Left cardiac atrium (tissue), 4 donors: ENCODE data around the gene RIMKLA. TPM values are rescaled to one million over a fixed set of nuclear protein-coding genes. Genes with fewer than 3 reads are reported as not detected.

ENCODE experiments used
- ATAC-seq, 2 donors: fragments of 200-7000 bp; cut with Tn5 transposase; one replicate each; pipeline ENCODE4 v1.9.1; 2020; ENCODE audit warnings: mild to moderate bottlenecking in 2 of 2, moderate library complexity in 2 of 2
- DNase-seq: peaks from one replicate; pipeline ENCODE4 v3.0.0-alpha.2; 2020
- intact Hi-C, 2 donors: fragments of 100-400 bp; cut with DNase I; formaldehyde crosslinking; loops; one replicate each; pipeline versions ENCODE4 v1.14.1 to v1.15.1; 2022 to 2023
- total RNA-seq, 2 donors: library from RNA; stranded (reverse); fragmentation: NEBNext Ultra II Directional; extraction: Animal tissue kit (Norgen Biotek cat#: 25700); gene quantifications; one replicate each; pipeline ENCODE4 v1.2.1, GENCODE V29; 2021
- donor health status: DM: no; HTN: yes; CAD: no.
- donor health status: DM: no; HTN: yes; CAD: no; lungs with severe emphysema.
- donor health status: DM: yes; HTN: yes; CAD: no.
- donor health status: Dilated cardiomyopathy.

RIMKLA gene
- total RNA-seq, 2 donors from 2014 or later: 6.3 to 7.9 TPM

DNA sequence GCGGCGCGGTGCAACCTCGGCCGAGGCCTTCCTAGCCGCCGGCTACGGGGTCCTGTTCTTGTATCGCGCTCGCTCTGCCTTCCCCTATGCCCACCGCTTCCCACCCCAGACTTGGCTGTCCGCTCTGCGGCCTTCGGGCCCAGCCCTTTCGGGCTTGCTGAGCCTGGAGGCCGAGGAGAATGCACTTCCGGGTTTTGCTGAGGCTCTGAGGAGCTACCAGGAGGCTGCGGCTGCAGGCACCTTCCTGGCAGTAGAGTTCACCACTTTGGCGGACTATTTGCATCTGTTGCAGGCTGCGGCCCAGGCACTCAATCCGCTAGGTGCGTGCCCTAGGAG, 76.1 kb downstream of the RIMKLA start:
- DNase-seq (peak; percentile 59), ATAC-seq (peak; percentile 67 to 82)
- intact Hi-C loops: loop anchor here in 1 of 2 donors (10.0 kb wide), 1 partner anchor 122 kb away; the partner anchor contains the start of gene FOXJ3

DNA sequence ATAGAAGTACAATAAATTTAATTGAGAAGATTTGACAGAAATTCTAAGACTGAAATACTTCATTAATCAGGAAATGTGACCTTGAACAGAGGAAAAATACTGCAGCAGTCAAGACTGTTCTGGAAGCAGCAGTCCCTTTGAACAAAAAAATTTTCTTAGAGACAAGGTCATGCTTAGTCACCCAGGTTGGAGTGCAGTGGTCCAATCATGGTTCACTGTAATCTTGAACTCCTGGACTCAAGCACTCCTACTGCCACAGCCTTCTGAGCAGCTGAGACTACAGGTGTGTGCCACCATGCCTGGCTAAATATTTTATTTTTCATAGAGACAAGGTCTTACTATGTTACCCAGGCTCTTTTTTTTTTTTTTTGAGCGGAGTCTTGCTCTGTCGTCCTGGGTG, 80.6 kb downstream of the RIMKLA start:
- DNase-seq (no peak), ATAC-seq (no peak)
- intact Hi-C loops: no loop called here

DNA sequence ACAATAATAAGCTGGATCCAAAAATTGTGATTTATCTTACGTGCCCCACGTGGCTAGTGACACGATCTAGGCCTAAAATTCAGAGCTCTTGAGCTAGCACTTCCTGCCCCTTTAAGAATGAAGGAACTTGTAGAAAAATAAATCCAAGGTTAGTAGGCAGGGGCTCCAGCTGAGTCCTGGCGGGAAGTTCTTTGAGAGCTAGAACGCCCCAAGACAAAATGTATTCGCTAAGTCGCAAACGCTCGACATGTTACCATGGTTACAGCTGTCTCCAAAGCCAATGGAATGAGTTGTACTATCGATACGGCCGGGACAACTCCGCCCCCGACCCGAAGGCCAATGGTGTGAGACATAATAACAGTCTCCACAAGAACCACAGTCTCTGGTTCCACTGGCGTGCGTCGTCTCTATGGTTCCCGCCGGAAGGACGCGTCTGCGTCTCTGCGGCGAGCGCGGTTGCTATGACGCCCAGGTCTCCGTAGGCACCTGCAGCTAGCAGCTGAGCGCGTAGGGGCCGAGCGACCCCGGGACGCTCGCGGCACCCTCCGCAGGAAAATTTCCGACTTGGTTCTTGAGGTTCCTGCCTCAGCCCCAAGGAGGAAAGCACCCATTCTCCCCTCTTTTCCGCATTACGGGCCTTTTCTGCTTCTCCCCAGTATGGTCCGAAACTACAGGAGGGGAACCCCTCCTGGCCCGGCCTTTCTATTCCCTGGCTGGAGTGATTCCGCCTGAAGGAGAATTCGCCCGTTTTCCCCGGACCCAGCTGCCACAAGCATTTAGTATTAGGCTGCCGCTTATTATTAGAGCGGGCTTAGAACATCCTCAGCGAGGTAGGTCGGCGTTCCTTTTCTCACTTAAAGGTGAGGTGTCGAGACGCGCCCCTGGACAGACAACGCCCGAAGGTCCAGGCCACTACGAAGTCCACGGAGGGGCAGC, 82.5 kb downstream of the RIMKLA start, which contains the start of gene CCDC30:
TSS of gene CCDC30 (plus strand) at position 459 of the 936 bp plus-strand sequence. CDS start 17,266 bp downstream, outside the sequence.
- DNase-seq: peak; percentile 98
- peak; percentile 100 for ATAC-seq
- intact Hi-C loops: no loop called here

DNA sequence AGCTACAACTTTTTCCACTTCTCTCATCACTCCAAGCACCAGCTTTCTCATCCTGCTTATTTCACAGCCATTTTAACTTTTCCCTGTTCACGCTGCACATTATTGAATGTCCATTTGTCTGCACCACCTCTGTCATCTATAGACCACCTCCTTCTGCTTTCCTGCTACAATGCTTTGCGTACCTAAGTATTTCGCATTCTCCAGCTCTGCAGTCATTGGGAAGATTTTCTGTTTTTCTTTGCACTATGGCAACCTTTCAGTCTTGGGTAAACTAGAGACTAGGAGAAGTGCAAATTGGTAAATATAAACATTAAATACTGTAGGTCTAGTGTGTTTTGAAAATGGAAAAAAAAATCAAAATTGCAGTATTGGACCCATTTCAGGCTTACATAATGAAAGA, 83.3 kb downstream of the RIMKLA start:
- intact Hi-C loops: no loop called here
- no peak for ATAC-seq

DNA sequence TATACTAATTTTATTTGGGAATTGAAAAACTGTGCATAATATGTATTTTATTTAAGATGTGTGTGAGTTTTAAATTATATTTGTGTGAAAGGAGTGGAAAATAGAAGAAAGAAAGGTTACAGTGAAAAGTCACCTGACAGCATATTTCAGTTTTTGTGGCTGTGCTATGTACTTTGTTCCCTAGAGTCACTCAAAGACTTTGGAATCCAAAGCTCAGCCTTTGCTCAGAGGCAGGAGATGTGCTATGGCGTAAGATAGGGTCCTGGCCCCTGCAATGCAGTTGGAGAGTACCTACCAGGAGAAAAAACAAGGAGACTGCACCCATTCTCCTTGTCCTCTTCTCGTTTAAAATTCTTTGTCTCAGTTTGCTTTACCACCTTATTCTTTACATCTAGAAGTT, 85.4 kb downstream of the RIMKLA start:
- ATAC-seq (no peak), DNase-seq (no peak)
- intact Hi-C loops: no loop called here

More for the DNA sequence above, 83.3 kb downstream of the RIMKLA start:
- DNase-seq: no peak

DNA sequence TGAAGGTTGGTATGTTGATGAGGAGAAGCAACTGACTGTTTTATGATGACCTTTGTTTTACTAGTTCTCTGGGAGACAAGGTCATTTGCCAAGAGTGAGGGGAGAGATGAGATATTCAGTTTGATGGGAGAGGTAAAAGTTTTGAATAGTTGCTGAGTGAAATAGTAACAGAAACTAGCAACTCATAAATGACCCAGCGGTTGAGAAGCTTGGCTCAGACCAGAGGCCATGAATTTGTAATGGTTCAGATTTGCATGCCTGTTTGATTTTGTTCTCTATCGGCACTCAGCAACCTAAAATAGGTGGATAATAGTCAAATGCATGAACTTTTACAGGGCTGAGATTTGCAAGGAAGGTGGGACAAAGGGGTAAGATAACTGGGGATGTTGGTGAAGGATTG, 89.1 kb downstream of the RIMKLA start:
- ATAC-seq (no peak), DNase-seq (no peak)

More for the DNA sequence above, 89.1 kb downstream of the RIMKLA start:
- intact Hi-C loops: no loop called here

Other genes starting within 250 kb of the RIMKLA start
- not detected for gene GUCA2B, start 227.4 kb upstream of the RIMKLA start, total RNA-seq
- gene GUCA2A, start 216.0 kb upstream of the RIMKLA start, total RNA-seq: not detected
- gene FOXJ3, start 45.6 kb upstream of the RIMKLA start, total RNA-seq: 10 to 100 TPM; 34.3 to 43.0 TPM
- gene ZMYND12, start 75.2 kb downstream of the RIMKLA start, total RNA-seq: under 1 TPM; 0.31 to 0.65 TPM
- 10 to 100 TPM; 33.5 to 36.8 TPM for gene PPCS, start 75.8 kb downstream of the RIMKLA start, total RNA-seq
- gene CCDC30, start 82.5 kb downstream of the RIMKLA start, total RNA-seq: 1 to 10 TPM; 1.4 to 2.3 TPM